Iris pigment epithelial cell (primary cell): Measurements from ENCODE around the gene CDH9.
"Not testable (repeated sequence)": the region's sequence is repeated elsewhere in the genome, so short reads cannot be mapped to it uniquely, and the experiment has no call there.

Experiments
- DNase-seq: peaks from one replicate; pipeline ENCODE4 v3.0.0-alpha.2; 2011; ENCODE audit warnings: low read depth

Gene CDH9

DNA sequence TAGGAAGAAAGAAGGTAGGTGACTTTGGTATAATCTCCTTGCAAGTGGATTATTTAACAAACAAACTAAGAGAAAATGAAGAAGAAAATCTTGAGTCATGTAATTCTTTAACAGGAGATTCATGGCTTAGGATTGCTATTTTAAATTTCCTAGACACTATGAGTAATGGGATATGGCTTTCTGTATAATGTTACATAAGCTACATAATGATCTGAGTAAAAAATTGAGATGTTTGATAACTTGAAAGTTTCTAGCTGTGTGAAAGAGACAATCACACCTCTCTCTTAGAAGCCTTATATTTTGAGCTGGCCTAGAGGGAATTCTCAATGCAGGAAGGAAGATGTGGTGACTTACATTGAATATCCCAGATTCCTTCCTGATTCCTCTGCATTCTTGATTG is 92.5 kb downstream of the CDH9 start:
- DNase-seq, result peak; percentile 5

DNA sequence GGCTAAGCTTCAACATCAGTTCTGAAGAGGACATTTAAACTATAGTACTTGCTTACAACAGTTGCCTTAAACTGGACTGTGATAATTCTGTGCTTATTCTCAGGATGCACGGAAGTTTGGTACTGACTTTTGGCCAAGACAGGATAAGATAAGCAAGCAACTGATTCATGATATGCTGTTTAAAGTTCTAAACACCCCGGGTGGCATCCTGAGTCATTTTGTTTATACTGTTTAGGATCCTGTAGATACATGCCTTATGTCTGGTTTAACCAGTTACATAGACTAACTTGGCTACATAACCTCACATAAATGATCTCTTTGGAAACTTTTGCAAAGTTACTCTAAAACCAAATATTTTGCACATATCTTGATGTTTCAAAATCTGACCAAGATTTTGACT is 95.9 kb downstream of the CDH9 start:
- peak; percentile 37 for DNase-seq

DNA sequence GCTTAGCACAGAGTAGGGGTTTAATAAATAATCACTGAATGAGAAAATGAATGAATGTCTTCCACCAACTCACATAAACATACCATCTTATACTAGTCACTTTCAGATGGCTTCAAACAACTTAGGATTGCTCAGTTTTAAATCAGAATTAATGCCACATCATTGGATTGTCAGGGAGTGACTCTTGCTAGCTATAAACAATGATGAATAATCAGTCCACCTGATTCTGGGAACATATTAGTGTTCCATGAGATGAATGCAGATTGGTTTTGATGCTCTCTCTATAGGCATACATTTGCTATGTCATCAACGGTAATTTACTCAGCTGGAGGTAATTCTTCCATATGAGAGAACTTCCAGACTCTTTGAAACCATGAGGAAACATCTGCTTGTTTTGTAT is 97.4 kb downstream of the CDH9 start:
- DNase-seq, result peak; percentile 19

- DNase-seq, result no peak
These were observed 106.1 kb downstream of the CDH9 start for GRCh38 chr5:26932238-26932637.

GRCh38 chr5:26921439-26921838 is 116.9 kb downstream of the CDH9 start:
- no peak for DNase-seq

GRCh38 chr5:26903469-26903868 is 134.9 kb downstream of the CDH9 start:
- no peak for DNase-seq

DNA sequence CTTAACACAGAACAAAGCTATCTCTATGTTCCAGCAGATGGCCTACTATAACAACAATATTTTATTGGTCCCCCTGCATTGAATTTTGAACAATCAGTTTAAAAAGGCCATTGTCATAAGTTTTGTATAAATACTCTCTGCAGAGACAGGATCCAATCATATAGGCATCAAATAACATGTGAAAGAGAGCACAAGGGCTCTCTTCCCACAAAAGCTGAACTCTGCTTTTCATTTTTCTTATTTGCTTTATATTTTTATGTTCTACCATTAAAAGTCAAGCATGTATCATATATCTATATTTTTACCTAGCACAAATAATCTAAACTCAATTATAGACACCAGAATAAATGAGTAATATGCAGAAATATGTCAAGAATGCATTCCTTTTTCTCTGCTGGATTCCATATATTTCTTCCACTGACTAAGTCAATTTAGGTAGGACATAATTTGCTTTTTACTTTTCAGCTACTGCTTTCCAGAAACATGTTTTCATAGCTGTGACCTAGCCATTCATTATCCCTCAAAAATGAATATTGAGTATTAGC is 143.6 kb downstream of the CDH9 start:
- peak; percentile 16 for DNase-seq

DNA sequence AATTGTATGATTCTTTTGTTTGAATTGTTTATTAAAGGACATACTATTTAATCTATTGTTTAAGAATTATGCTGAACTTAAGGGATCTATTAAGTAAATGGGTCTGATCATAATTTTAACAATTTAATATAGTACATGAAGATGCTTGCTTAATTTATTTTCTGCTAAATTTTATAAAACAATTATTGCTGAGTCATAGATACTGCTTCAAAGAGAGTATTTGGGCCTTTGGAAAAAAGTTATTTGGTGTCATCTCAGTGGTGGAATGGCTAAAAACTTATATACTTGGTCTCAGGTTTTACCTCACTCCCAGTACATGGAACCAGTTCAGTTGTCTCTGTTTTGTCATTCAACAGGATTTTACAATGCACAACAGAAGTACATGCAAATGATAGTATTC is 145.3 kb downstream of the CDH9 start:
- DNase-seq, result no peak

GRCh38 chr5:26889815-26890214 is 148.6 kb downstream of the CDH9 start:
- no peak for DNase-seq

GRCh38 chr5:26884481-26884880 is 153.9 kb downstream of the CDH9 start:
- no peak for DNase-seq

DNA sequence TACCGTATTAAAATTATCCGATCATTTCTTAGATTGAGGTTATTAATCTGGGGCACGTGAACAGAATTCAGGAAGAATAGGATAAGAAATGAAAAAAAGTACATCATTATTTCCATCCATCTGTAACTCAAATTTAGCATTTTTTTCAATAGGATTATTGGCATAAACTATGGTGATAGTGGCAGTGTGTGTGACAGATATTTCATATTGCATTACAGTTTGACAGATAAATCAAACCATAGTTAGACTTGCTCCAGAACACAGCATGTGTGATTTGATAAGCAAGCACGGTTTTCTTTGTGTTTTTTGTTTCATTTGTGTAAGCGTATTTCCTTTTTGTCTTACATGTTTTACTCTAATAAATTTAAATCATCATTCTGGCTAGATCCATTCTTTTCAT is 155.0 kb downstream of the CDH9 start:
- DNase-seq, result no peak

- DNase-seq, result no peak
These were observed 156.5 kb downstream of the CDH9 start for GRCh38 chr5:26881901-26882300.

DNA sequence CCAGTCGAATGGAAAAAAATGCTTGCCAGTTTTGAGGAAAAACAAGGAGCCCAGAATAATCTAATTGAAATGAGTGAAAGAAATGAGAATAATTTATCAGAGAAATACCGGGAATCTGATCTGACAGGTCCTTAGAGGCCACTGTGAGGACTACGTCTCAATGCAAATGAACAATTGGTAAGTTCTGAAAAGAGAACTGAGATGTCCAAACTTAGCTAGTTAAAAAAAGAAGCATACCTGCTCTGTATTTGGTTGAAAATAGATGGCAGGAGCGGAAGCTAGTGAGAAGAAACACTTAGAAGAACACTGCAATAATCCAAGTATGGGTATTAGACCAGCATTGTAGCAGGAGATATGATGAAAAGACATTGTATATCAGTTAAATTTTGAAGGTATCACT is 161.2 kb downstream of the CDH9 start:
- no peak for DNase-seq

DNA sequence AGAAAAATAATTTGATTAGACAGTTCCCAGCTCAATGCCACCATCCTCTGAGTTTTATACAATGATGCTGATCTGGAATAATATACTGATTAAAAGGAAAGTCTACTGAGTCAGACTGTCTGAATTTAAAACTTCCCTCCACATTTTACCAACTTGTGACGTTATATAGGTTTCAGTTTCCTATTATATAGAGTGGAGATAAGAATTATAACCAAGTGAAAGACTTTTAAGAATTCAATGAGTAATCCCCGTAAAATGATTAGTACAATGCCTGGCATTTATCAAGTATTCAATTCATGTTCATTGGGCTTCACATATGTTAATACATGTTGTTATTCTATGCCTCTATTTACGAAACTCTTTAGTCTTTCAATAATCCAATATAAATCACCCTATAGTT is 166.0 kb downstream of the CDH9 start:
- DNase-seq, result no peak

- DNase-seq, result no peak
These were observed 168.6 kb downstream of the CDH9 start for GRCh38 chr5:26869781-26870180.

DNA sequence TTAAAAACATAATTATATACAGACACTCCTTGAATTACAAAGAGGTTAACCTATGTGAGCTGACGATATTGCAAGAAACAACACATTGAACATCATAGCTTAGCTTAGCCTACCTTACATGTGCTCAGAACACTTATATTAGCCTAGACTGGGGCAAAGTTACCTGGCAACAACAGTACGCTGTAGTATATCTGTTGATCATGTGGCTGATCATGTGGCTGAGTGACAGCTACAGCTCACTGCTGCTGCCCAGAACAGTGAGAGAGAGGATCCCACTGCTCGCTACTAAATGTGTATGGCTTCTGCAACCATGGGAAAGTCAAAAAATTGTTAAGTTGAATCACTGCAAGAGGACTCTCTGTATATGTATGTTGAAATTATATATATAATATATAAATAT is 169.9 kb downstream of the CDH9 start:
- no peak for DNase-seq

- no peak for DNase-seq
These were observed 174.3 kb downstream of the CDH9 start for GRCh38 chr5:26864061-26864460.

- DNase-seq, result no peak
These were observed 182.1 kb downstream of the CDH9 start for GRCh38 chr5:26856238-26856637.

- DNase-seq, result not testable (repeated sequence)
These were observed 185.9 kb downstream of the CDH9 start for GRCh38 chr5:26852450-26852849.

GRCh38 chr5:26847041-26847736 is 191.2 kb downstream of the CDH9 start:
- DNase-seq, result peak; percentile 0

DNA sequence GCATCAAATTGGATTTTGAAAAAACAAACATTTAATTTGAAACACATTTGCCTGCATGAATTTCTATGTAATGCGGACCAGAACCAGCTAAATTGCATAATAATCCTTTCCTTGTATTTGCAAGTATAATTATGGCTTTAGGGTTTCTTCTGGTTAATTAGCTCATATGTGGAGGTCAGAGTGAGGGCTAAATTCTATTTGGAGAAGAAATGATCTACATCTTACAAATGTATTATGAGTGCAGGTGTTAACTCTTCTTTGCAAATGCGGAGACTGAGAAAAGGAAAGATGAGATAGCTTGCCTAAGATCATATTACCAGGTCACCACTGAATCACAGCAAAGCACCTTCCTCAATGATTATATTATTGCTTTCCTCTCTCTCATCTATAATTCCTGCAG is 194.7 kb downstream of the CDH9 start:
- no peak for DNase-seq

- DNase-seq, result no peak
These were observed 204.8 kb downstream of the CDH9 start for GRCh38 chr5:26833596-26833995.
